NCI-H82 treated with DMSO at 0.1 percent for 48 hours (cell line): ENCODE measurements around the gene NUCKS1.
A peak's percentile ranks its signal among the peaks of the same experiment; 100 is the strongest.

Experiments used
- DNase-seq: peaks from one replicate; lab custom pipeline; 2025; ENCODE audit not compliant: unreplicated experiment; lab: John Stamatoyannopoulos, UW

Gene NUCKS1

DNA sequence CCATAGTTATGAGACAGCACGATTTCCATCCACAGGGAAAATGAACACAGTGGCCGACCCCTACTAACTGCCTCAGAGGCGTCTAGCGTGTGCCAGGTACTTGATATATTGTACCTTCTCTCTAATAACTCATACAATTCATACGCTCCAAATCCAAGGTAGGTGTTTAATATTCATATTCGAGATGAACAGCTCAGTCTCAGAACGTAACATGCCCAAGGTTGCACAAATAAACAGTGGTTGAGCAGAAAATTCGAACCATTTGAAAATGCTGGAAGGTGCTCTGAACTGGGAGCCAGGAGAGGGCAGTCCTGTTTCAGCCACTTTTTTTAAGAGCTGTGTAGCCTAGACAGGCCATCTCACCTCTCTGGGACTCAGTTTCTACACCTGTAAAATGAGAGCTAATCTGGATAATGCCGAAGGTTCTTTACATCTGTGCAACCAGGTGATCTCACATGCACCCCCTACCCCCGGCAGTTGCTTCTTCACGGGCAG is 77.5 kb downstream of the NUCKS1 start:
- no peak for DNase-seq

DNA sequence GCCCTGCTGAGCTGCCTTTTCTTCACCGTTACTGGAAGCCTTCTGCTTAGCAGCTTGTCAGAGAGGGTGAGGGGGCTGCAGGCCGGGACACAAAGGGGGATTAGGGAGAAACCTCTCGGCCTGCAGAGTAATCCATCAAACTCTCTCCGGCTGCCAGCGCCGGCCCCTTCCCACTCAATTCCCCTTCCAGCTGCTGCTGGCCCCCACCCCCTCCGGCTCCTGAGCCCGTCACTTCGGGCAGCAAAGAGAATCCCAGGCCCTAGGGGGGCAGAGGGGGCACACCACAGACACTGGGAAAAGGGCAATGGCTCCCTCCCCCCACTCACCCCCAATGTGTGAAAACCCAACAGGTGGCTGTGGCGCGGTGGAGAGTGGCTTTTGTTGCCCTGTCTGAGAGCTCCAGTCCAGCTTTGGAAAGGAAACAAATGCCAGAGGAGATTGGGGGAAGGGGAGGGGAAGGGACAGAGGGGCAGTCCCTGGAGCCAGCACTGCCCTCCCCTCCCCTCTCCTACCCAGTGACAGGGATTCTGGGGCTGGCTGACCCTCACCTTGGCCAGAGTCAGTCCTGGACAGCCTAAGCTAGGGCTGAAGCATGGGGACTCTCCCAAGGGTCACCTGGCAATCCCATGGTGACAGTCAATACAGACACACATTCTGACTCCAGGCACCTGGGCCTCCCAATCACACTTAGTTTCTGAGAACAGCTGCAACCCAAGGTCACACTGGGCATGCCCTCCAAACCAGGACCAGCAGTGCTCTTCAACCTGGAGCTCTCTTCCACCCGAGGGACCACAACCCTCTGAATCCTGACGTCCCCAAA is 79.2 kb downstream of the NUCKS1 start:
- DNase-seq = peak; percentile 94

DNA sequence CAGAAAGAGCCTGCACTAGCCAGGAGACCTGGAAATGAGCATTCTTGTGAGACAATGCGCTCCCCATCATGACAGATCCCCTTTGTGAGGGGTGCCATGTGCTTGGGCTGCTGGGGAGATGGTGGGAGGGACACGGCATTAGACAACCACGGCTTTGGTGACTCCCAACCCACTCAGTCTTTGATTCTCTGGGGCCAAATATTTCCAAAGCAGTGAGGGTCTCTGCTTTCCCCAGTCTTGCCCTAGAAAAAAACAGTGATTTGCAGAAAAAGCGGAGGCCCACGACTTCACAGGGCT is 79.9 kb downstream of the NUCKS1 start:
- DNase-seq = no peak

DNA sequence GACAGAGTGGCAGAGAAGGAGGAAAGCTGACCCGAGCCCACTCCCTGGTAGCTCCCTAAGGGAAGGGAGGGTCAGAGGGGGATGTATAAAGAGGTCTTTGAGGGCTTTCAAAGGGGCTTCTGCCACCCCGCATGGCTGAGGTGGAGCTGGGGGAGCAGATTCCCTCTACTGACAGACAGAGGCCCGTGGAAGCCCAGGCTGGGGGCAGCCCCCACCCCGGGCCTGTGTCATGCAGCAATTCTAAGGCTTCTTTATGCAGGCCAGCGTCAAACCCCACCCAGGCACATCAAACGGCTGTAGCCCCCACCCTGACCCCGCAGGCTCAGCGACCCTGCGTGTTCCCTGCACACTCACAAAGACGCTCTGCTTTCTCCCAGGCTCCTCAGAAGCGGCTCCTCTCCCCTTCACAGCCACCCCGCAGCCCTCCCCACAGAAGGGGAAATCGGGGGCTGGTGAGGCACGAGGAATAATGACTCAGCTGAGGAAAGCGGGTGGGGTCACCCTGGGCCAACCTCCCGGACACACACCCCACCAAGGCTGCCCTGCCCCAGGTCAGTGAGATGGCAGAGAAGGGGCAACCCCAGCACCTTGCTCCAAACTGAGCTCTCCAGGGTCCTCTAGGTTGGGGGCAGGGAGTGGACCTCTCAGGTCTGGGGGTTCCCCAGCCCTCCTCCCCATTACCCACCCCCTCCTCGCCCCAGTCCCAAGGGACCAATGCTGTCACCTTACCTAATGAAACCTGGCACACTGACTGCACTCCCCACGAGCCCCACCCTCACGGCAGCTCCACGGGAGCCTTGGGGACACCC is 80.4 kb downstream of the NUCKS1 start:
- no peak for DNase-seq

DNA sequence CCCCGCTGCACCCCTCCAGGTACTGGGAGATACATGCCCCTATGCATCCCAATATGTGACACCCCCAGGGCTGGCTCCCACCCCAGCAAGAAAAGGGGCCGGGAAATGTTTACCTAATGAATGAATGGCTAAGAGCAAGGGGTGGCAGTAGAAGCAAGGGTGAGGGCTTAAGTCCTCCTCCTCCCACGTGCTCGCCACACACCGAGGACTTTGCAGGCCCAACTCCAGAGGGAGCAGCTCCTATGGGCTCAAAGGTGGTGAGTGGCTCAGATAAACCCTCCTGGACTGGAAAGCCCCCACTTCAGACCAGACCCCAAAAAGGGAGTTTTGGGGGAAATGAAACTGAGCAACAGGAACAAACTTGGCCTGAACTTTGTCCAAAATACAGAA is 81.0 kb downstream of the NUCKS1 start:
- DNase-seq = no peak

DNA sequence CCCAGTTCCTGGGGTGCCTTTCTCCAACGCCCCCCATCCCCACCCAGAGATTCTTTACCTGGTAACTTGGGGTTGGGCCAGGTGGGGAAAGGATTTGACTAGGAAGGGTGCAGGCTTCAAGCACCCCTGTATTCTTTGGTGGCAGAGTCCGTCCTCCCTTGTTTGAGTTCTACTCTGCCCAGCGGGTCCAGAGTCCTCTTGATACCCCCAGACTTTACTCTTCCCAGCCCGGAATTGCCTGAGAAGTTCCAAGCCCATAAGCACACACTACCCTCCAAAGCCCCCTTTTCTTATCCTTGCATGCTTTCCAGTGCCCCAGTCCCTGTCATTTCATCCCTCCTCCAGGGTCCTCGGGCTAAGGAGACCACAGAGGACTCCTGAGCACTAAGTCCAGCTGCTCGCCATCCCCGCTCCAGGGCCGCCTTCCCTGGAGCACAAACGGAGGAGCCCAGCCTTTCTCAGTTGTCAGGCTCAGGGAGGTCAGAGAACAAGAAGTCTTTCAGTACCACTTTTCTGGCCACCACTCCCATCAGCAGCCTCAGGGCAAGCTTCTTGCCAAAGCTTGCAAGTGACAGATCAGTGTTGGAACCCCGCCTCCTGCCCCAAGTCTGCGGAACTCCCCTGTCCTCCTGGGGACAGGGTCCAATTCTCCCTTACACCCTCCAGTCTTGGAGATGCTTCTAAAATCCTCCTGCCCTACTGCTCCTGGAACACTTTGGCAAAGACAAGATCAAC is 81.9 kb downstream of the NUCKS1 start:
- DNase-seq = no peak

DNA sequence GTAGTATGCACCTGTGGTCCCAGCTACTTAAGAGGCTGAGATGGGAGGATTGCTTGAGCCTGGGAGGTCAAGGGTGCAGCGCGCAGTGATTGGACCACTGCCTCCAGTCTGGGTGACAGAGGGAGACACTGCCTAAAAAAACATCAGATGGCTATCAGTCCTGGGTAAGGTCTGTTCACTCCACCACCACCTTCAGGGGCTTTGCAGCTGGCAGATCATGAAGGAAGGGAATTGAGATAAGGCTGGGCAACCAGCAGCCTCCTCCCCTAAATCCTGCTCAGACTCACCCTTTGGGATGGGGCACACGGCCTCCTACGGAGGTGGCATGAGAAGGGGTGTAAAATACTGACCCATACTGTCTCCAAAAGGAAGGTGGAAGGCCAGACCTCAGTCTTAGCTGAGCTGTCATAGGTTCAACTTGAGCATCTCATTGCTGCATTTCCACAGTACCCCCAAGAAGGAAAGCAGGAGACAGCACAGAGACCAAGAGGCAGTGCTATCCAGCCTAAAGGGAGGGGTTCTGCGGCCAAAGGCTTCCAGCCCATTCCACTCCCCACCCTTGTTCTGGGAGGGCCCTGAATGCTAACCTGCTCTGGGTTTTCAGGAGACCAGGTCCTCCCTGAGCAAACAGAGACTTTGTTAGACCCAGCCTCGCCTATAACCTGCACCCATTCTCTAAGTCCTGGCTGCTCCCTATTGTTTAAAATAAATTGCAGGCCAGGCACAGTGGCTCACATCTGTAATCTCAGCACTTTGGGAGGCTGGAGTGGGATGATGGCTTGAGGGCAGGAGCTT is 83.4 kb downstream of the NUCKS1 start:
- DNase-seq = no peak

DNA sequence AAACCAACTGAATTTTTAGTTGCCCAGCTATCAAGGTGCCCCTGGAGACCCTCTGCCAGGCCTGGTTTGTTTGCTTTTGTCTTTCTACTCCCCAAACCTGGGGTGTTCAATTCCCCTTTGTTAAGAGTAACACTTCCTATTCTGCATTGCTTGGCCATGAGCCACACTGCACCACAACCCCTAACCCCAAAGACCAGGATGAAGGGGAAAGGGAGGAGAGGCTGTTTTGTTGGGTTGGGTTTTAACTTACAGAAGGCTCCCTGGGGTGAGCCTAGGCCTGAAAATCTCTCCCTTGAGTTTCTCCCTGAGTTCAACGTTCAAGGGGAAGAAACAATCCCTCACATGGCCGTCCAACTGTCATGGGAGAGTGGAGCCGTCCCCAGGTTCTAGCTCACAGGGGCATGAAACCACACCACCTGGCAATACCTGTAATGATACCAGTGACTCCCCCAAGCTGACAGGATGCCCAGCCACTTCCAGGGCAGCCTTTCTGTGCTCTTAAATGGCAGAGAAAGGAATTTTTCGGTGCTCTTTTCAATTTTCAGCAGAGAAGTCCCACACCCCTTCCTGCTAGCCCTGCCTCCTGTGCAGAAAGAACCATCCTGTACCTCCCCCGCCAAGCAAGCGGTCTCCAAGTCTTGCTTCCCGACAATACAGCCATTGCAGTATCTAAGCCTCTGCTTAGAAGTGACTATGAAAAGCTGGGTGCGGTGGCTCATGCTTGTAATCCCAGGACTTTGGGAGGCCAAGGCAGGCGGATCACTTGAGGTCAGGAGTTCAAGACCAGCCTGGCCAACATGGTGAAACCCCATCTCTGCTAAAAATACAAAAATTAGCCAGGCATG is 84.6 kb downstream of the NUCKS1 start:
- DNase-seq = no peak

DNA sequence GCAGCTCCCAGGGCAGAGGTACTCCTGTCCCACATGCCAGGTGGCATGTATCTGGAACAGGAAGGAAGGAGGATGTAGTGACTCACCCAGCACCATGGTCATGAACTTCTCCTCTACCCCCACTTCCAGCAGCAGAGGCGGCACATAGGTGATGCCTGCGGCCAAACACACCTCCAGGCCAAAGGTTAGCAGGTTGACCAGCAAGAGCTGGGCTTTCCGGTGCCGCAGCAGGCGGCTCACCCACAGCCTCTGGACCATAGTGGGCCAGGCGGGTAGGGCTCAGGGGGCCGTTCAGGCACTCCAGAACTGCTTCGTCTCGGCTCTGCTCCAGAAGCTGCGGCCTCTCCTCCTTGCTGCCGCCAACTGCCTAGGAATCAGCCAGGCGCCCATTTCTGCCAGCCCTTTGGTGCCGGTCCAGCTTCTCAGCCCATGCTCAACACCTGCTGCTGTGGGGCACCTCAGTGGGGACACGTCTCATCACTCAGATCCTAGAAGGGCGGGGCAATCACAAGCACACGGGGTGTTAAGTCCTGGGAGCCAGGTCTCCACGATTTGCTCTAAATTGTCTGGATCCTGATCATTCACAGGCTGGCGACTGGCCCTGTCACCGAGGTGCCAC is 85.5 kb downstream of the NUCKS1 start:
- DNase-seq = no peak

DNA sequence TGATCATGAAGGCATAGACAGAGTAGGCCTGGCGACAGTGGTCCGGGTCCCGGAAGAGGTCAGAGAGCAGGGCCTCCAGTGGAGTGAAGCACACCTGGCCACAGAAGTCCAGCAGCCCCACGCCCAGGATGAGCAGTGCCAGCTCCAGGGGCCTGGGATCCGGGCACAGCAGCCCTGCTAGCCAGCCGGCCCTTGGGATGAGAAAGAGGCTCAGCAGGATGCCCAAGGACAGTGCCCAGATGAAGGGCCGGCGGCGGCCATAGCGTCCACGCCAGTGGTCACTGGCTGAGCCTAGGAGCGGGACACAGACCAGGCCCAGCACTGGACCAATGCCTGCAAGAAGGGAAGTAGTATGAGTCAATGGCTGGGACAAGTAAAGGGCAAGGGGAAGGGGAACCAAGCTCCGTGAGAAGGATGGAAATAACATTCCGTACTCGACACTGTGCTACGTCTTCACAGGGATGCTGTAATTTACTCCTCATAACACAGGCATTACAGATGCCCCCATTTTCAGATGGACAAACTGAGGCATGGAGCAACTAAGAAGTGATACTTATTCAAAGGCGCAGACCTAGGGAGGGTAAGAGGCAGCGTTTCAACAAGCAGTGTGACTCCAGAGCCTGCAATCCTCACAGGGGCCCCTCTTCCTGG is 86.6 kb downstream of the NUCKS1 start:
- DNase-seq = no peak
